HCT116 (cell line): ENCODE data around the gene RAB27A. TPM values are rescaled to one million over a fixed set of nuclear protein-coding genes. Genes with fewer than 3 reads are reported as not detected.

Source experiments
- ATAC-seq: fragments of 200-7000 bp; cut with Tn5 transposase; 2 replicates; pipeline ENCODE4 v1.9.1; 2020; ENCODE audit warnings: mild to moderate bottlenecking, moderate library complexity
- BruUV-seq: library from RNA; stranded (reverse); fragments of 400-500 nt; replicated peaks from 2 replicates; lab custom pipeline; 2021; lab: Mats Ljungman, UMichigan
- CTCF ChIA-PET: fragments of 300-600 bp; sonication (Branson Sonifier 250); formaldehyde crosslinking; loops from one replicate; lab custom pipeline; 2021; ENCODE audit warnings: antibody characterized with exemption; lab: Charles Lee
- POLR2A ChIA-PET: fragments of 300-600, 350-600 bp; sonication (Branson Sonifier 250); formaldehyde crosslinking; loops from one replicate; lab custom pipeline; 2021; ENCODE audit warnings: antibody characterized with exemption; lab: Charles Lee
- RAD21 ChIA-PET, 2 experiments: fragments of 300-600 bp; sonication (Branson Sonifier 250); formaldehyde crosslinking; loops; one replicate each; lab custom pipeline; 2023; ENCODE audit warnings: low total read pairs in 2 of 2; ENCODE audit not compliant: uncharacterized antibody in 2 of 2, unreplicated experiment in 2 of 2, low non-redundant PET in 1 of 2; lab: Charles Lee
- DNase-seq: peaks from one replicate; pipeline ENCODE4 v3.0.0-alpha.2; 2010; ENCODE audit warnings: low read depth, low spot score
- H2AFZ ChIP-seq: fragments of 200-600 bp; shearing (Covaris generic), sonication (generic); 2 replicates; pipeline ENCODE4 v1.6.1; 2017; ENCODE audit warnings: low read depth, mixed run types, mixed read lengths, antibody characterized with exemption, low read length; ENCODE audit not compliant: poor library complexity, severe bottlenecking
- H3K27ac ChIP-seq: 2 replicates; pipeline ENCODE4 v1.5.1; 2012; ENCODE audit warnings: low read depth, low read length
- H3K27me3 ChIP-seq: fragments of 200-600 bp; sonication (generic); 2 replicates; pipeline ENCODE4 v1.6.1; 2016; ENCODE audit warnings: mixed run types, low read length, mixed read lengths; ENCODE audit not compliant: insufficient read depth
- H3K36me3 ChIP-seq, 2 experiments: fragments of 200-500 bp in 1 of 2; fragments of 200-600 bp in 1 of 2; sonication (Bioruptor generic) in 1 of 2; sonication (generic) in 1 of 2; 2 replicates each; pipeline versions ENCODE4 v1.5.1 to v1.6.1; 2014 to 2016; ENCODE audit warnings: low read length in 2 of 2, inconsistent platforms in 1 of 2, mixed read lengths in 1 of 2, mixed run types in 1 of 2; ENCODE audit not compliant: insufficient read depth in 2 of 2, control insufficient read depth in 1 of 2
- H3K4me1 ChIP-seq, 2 experiments: fragments of 200-600 bp in 1 of 2; sonication (generic) in 1 of 2; 2 replicates each; pipeline versions ENCODE4 v1.5.1 to v1.6.1; 2012 to 2017; ENCODE audit warnings: low read length in 2 of 2, inconsistent platforms in 1 of 2, mild to moderate bottlenecking in 1 of 2, mixed read lengths in 1 of 2, mixed run types in 1 of 2, moderate library complexity in 1 of 2; ENCODE audit not compliant: insufficient read depth in 2 of 2, control insufficient read depth in 1 of 2
- H3K4me2 ChIP-seq: fragments of 200-600 bp; sonication (generic); 2 replicates; pipeline ENCODE4 v1.6.1; 2017; ENCODE audit warnings: mixed run types, low read length, mixed read lengths
- H3K4me3 ChIP-seq, 2 experiments: fragments of 200-600 bp in 1 of 2; sonication (generic) in 1 of 2; replicated peaks in 1 of 2; 2 replicates each; pipeline ENCODE4 v1.5.1; 2011 to 2016; ENCODE audit warnings: low read length in 2 of 2, control low read depth in 1 of 2, low read depth in 1 of 2, mild to moderate bottlenecking in 1 of 2, mixed read lengths in 1 of 2, mixed run types in 1 of 2
- H3K79me2 ChIP-seq: fragments of 200-600 bp; sonication (generic); 2 replicates; pipeline ENCODE4 v1.6.1; 2017; ENCODE audit warnings: mild to moderate bottlenecking, mixed run types, low read length, moderate library complexity, mixed read lengths; ENCODE audit not compliant: insufficient read depth
- H3K9ac ChIP-seq: fragments of 200-600 bp; sonication (generic); 2 replicates; pipeline ENCODE4 v1.6.1; 2016; ENCODE audit warnings: low read length, mixed read lengths
- H3K9me2 ChIP-seq: fragments of 200-600 bp; sonication (generic), shearing (Covaris generic); 2 replicates; pipeline ENCODE4 v1.6.1; 2017; ENCODE audit warnings: mixed run types, mild to moderate bottlenecking, moderate library complexity; ENCODE audit not compliant: insufficient read depth
- H3K9me3 ChIP-seq, 2 experiments: fragments of 200-500 bp in 1 of 2; fragments of 200-600 bp in 1 of 2; sonication (Bioruptor generic) in 1 of 2; sonication (generic) in 1 of 2; 2 replicates each; pipeline ENCODE4 v1.6.1; 2014 to 2017; ENCODE audit warnings: low read length in 2 of 2, mixed read lengths in 2 of 2, inconsistent platforms in 1 of 2, low read depth in 1 of 2, mild to moderate bottlenecking in 1 of 2, mixed run types in 1 of 2, moderate library complexity in 1 of 2; ENCODE audit not compliant: control insufficient read depth in 1 of 2, insufficient read depth in 1 of 2
- H4K20me1 ChIP-seq: fragments of 200-600 bp; sonication (generic), shearing (Covaris generic); 2 replicates; pipeline ENCODE4 v1.6.1; 2017; ENCODE audit warnings: mixed run types, mild to moderate bottlenecking, moderate library complexity; ENCODE audit not compliant: insufficient read depth
- ATF3 ChIP-seq: IDR thresholded peaks from 2 replicates; pipeline ENCODE4 v1.6.1; 2012
- EZH2 ChIP-seq: fragments of 200-600 bp; sonication (generic); IDR thresholded peaks from 2 replicates; pipeline ENCODE4 v1.6.1; 2017; ENCODE audit warnings: antibody characterized with exemption, mixed run types
- SP1 ChIP-seq: IDR thresholded peaks from 2 replicates; pipeline ENCODE4 v1.6.1; 2012; ENCODE audit warnings: low read depth
- SRF ChIP-seq: IDR thresholded peaks from 2 replicates; pipeline ENCODE4 v1.6.1; 2012; ENCODE audit warnings: low read depth
- YY1 ChIP-seq: IDR thresholded peaks from 2 replicates; pipeline ENCODE4 v1.6.1; 2011; ENCODE audit warnings: low read length, low read depth, moderate library complexity, mild to moderate bottlenecking; ENCODE audit not compliant: insufficient replicate concordance; ENCODE audit errors: extremely low read depth
- ZFX ChIP-seq: fragments of 450-650 bp; IDR thresholded peaks from 2 replicates; pipeline ENCODE4 v1.6.1; 2017
- ZNF274 ChIP-seq: fragments of 200-500 bp; sonication (Bioruptor generic); IDR thresholded peaks from 2 replicates; pipeline ENCODE4 v1.6.1; 2014; ENCODE audit warnings: mild to moderate bottlenecking, low read depth, low read length, inconsistent platforms
- intact Hi-C: fragments of 100-400 bp; cut with micrococcal nuclease; formaldehyde crosslinking; loops from 2 replicates; pipeline ENCODE4 v1.10.0; 2022
- total RNA-seq: library from RNA; stranded (reverse); gene quantifications from one replicate; pipeline ENCODE4 v1.2.1, GENCODE V29; 2021; ENCODE audit not compliant: unreplicated experiment
- TF ChIP-seq, protein P1 (sequence below): IDR thresholded peaks from 2 replicates; pipeline ENCODE4 v1.6.1; 2011; ENCODE audit warnings: mild to moderate bottlenecking, low read length, moderate library complexity; ENCODE audit not compliant: insufficient replicate concordance; ENCODE audit errors: extremely low read depth
- TF ChIP-seq, protein P2 (sequence below): IDR thresholded peaks from 2 replicates; pipeline ENCODE4 v1.6.1; 2012; ENCODE audit warnings: low read depth

The RAB27A gene
- total RNA-seq, 1 experiment from 2014 or later: 8.8 TPM

- TF ChIP-seq SRF: no peak
- no peak for TF ChIP-seq SP1
- TF ChIP-seq, protein P1, sequence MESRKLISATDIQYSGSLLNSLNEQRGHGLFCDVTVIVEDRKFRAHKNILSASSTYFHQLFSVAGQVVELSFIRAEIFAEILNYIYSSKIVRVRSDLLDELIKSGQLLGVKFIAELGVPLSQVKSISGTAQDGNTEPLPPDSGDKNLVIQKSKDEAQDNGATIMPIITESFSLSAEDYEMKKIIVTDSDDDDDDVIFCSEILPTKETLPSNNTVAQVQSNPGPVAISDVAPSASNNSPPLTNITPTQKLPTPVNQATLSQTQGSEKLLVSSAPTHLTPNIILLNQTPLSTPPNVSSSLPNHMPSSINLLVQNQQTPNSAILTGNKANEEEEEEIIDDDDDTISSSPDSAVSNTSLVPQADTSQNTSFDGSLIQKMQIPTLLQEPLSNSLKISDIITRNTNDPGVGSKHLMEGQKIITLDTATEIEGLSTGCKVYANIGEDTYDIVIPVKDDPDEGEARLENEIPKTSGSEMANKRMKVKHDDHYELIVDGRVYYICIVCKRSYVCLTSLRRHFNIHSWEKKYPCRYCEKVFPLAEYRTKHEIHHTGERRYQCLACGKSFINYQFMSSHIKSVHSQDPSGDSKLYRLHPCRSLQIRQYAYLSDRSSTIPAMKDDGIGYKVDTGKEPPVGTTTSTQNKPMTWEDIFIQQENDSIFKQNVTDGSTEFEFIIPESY: no peak
- TF ChIP-seq YY1: no peak
- TF ChIP-seq, all 23 proteins: peak for 0
Measured at GRCh38 chr15:55237219-55238130, 52.1 kb downstream of the RAB27A start (continued).

GRCh38 chr15:55235546-55236036 lies 54.0 kb downstream of the RAB27A start:
- Histone ChIP-seq H3K36me3 (no peaks in the 10 kb centered on the region), H3K4me2 (no peak overlapping the region), H3K4me1 (no peaks in the 10 kb centered on the region), H3K9me3 (no peaks in the 10 kb centered on the region), H2AFZ (no peak overlapping the region), H3K79me2 (no peaks in the 10 kb centered on the region), H3K9ac (no peak overlapping the region), H3K27ac (no peak overlapping the region), H4K20me1 (no peaks in the 10 kb centered on the region), H3K9me2 (no peaks in the 10 kb centered on the region), H3K27me3 (no peaks in the 10 kb centered on the region), H3K4me3 (no peak overlapping the region)
- ChIA-PET POLR2A (no interaction called here), CTCF (no interaction called here), RAD21 (no interaction called here)
- ATAC-seq (no peak), DNase-seq (no peak)
- no TSS peak for BruUV-seq
- intact Hi-C loops: no loop called here
- TF ChIP-seq EZH2: no peak
- no peak for TF ChIP-seq ATF3
- no peak for TF ChIP-seq ZNF274
- TF ChIP-seq, protein P2, sequence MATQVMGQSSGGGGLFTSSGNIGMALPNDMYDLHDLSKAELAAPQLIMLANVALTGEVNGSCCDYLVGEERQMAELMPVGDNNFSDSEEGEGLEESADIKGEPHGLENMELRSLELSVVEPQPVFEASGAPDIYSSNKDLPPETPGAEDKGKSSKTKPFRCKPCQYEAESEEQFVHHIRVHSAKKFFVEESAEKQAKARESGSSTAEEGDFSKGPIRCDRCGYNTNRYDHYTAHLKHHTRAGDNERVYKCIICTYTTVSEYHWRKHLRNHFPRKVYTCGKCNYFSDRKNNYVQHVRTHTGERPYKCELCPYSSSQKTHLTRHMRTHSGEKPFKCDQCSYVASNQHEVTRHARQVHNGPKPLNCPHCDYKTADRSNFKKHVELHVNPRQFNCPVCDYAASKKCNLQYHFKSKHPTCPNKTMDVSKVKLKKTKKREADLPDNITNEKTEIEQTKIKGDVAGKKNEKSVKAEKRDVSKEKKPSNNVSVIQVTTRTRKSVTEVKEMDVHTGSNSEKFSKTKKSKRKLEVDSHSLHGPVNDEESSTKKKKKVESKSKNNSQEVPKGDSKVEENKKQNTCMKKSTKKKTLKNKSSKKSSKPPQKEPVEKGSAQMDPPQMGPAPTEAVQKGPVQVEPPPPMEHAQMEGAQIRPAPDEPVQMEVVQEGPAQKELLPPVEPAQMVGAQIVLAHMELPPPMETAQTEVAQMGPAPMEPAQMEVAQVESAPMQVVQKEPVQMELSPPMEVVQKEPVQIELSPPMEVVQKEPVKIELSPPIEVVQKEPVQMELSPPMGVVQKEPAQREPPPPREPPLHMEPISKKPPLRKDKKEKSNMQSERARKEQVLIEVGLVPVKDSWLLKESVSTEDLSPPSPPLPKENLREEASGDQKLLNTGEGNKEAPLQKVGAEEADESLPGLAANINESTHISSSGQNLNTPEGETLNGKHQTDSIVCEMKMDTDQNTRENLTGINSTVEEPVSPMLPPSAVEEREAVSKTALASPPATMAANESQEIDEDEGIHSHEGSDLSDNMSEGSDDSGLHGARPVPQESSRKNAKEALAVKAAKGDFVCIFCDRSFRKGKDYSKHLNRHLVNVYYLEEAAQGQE: no peak
- TF ChIP-seq ZFX: no peak
- TF ChIP-seq, all 23 proteins: peak for 0
